Iris pigment epithelial cell (primary cell): ENCODE measurements around the gene CRYAB.
"Not testable (repeated sequence)": the region's sequence is repeated elsewhere in the genome, so short reads cannot be mapped to it uniquely, and the experiment has no call there.

ENCODE experiments used
- DNase-seq: peaks from one replicate; pipeline ENCODE4 v3.0.0-alpha.2; 2011; ENCODE audit warnings: low read depth

Gene CRYAB

GRCh38 chr11:111933872-111934271, 22.3 kb upstream of the CRYAB start:
- peak; percentile 55 for DNase-seq

GRCh38 chr11:111933176-111933575, 21.6 kb upstream of the CRYAB start:
- DNase-seq = not testable (repeated sequence)

- DNase-seq = no peak
These were observed 21.0 kb upstream of the CRYAB start for GRCh38 chr11:111932611-111932950.

GRCh38 chr11:111930472-111930871, 18.9 kb upstream of the CRYAB start:
- DNase-seq = no peak

GRCh38 chr11:111926505-111927391, 15.2 kb upstream of the CRYAB start:
- peak; percentile 98 for DNase-seq

GRCh38 chr11:111925953-111926352, 14.4 kb upstream of the CRYAB start:
- no peak for DNase-seq

GRCh38 chr11:111923951-111924350, 12.4 kb upstream of the CRYAB start:
- DNase-seq = no peak

GRCh38 chr11:111923351-111923788, 11.8 kb upstream of the CRYAB start:
- peak; percentile 69 for DNase-seq

GRCh38 chr11:111922803-111923202, 11.2 kb upstream of the CRYAB start:
- DNase-seq = peak; percentile 89

- no peak for DNase-seq
These were observed 10.1 kb upstream of the CRYAB start for GRCh38 chr11:111921541-111922230.

GRCh38 chr11:111920908-111921307, 9.3 kb upstream of the CRYAB start:
- no peak for DNase-seq

GRCh38 chr11:111918390-111919256, 7.1 kb upstream of the CRYAB start, which contains the start of gene C11orf52:
TSS of gene C11orf52 (plus strand) at chr11:111918913. CDS start at chr11:111918973, 60 bp downstream.
- DNase-seq = peak; percentile 67

- DNase-seq = no peak
These were observed 6.2 kb upstream of the CRYAB start for GRCh38 chr11:111917788-111918187.

- DNase-seq = no peak
These were observed 5.7 kb upstream of the CRYAB start for GRCh38 chr11:111917312-111917711.

- no peak for DNase-seq
These were observed 5.2 kb upstream of the CRYAB start for GRCh38 chr11:111916768-111917167.

GRCh38 chr11:111913997-111914396, 2.4 kb upstream of the CRYAB start:
- DNase-seq = peak; percentile 67

- DNase-seq = no peak
These were observed 1.7 kb upstream of the CRYAB start for GRCh38 chr11:111913031-111913861.

GRCh38 chr11:111912535-111912934, 965 bp upstream of the CRYAB start, which contains the start of gene HSPB2:
TSS of gene HSPB2 (plus strand) at chr11:111912734. CDS start at chr11:111912830, 96 bp downstream.
- DNase-seq = no peak

- DNase-seq = no peak
These were observed 651 bp downstream of the CRYAB start for GRCh38 chr11:111910676-111911562.

GRCh38 chr11:111909378-111909777, 2.2 kb downstream of the CRYAB start:
- DNase-seq = no peak
